MM.1S (cell line): Measurements from ENCODE around the gene RMI1.

Experiments used
- EZH2 ChIP-seq: fragments of 300-600 bp; sonication (generic); optimal IDR thresholded peaks from 2 replicates; pipeline ENCODE3; 2017; ENCODE audit warnings: low read depth, mild to moderate bottlenecking, antibody characterized with exemption, low read length, mixed read lengths
- EZH2phosphoT487 ChIP-seq: fragments of 300-600 bp; sonication (generic); IDR thresholded peaks from 2 replicates; pipeline ENCODE4 v1.6.1; 2018; ENCODE audit warnings: antibody characterized with exemption, low read length
- TF ChIP-seq, protein P1 (sequence below): fragments of 300-600 bp; sonication (generic); IDR thresholded peaks from 2 replicates; pipeline ENCODE4 v1.5.1; 2016; ENCODE audit warnings: antibody characterized with exemption, low read length, mixed read lengths

DNA sequence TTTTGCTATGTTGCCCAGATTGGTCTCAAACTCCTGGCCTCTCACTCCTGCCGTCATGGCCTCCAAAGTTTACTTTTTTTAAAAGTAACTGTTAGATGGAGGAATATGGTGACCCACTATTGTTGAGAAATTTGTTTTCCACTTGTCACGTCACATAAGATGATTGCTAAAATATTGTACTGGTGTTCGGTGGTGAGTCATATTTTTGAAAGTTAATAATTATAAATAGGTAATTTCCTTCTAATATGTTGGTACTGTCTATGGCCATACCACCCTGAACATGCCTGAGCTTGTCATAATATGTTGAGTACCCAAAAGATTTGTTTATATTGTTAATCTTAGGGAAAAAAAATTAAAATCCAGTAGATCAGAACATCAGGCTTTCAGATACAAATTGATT lies 22.6 kb downstream of the RMI1 start:
- TF ChIP-seq, protein P1, sequence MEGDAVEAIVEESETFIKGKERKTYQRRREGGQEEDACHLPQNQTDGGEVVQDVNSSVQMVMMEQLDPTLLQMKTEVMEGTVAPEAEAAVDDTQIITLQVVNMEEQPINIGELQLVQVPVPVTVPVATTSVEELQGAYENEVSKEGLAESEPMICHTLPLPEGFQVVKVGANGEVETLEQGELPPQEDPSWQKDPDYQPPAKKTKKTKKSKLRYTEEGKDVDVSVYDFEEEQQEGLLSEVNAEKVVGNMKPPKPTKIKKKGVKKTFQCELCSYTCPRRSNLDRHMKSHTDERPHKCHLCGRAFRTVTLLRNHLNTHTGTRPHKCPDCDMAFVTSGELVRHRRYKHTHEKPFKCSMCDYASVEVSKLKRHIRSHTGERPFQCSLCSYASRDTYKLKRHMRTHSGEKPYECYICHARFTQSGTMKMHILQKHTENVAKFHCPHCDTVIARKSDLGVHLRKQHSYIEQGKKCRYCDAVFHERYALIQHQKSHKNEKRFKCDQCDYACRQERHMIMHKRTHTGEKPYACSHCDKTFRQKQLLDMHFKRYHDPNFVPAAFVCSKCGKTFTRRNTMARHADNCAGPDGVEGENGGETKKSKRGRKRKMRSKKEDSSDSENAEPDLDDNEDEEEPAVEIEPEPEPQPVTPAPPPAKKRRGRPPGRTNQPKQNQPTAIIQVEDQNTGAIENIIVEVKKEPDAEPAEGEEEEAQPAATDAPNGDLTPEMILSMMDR = no peak
- TF ChIP-seq EZH2 (no peak), EZH2phosphoT487 (no peak)
